Measurements from ENCODE around the gene MAD1L1. TPM values are rescaled to one million over a fixed set of nuclear protein-coding genes. Genes with fewer than 3 reads are reported as not detected.

The MAD1L1 gene
- total and polyA plus RNA-seq, 2 of the 8 experiments (the other 6 are each of a cell fraction or from before 2014, with no cell fraction given), result 40.4 to 44.6 TPM

GRCh38 chr7:1985936-1986335 lies 246.8 kb downstream of the MAD1L1 start:
- H3K9ac ChIP-seq (replicated peaks in 1 of 4; ENCODE audit: extremely low read depth in 1 of 4, low read depth in 3 of 4, low read length in 3 of 4), result no peak overlapping the region
- H3K23me2 ChIP-seq (ENCODE audit: low read depth, low read length), result no peaks in the 10 kb centered on the region; the same call in 1 of the 2 replicates
- H2AK5ac ChIP-seq (ENCODE audit: low read depth, low read length), result no peak overlapping the region
- H3K27ac ChIP-seq (ENCODE audit: low read depth, low read length), result no peak overlapping the region
- WGBS, 2 experiments (ENCODE audit: extremely low coverage in 1 of 2, insufficient coverage in 1 of 2, insufficient read length in 1 of 2, insufficient replicate concordance in 2 of 2, low coverage in 1 of 2, low lambda C conversion rate in 2 of 2, missing lambda C conversion rate in 1 of 2), result 85% methylated on average over 9 of the region's 9 CpGs; no CpG with 5 or more reads in 1 of the 2 experiments
- H3K23ac ChIP-seq (ENCODE audit: insufficient read length), result no peak overlapping the region
- DNase-seq (ENCODE audit: low read depth in 1 of 2, low spot score in 2 of 2), result no peak
- H3K4me3 ChIP-seq (ENCODE audit: extremely low read depth in 1 of 4, insufficient read depth in 2 of 4, low read depth in 3 of 4, low read length in 4 of 4), result no peak overlapping the region
- H3K9me3 ChIP-seq (ENCODE audit: insufficient read depth in 2 of 2, low read depth in 1 of 2, low read length in 1 of 2), result no peaks in the 10 kb centered on the region
- TF ChIP-seq EGR1 (IDR thresholded peaks at IDR 0.05; ENCODE audit: borderline replicate concordance, low read depth, low read length) (no peak), CTCF (IDR thresholded peaks at IDR 0.05; ENCODE audit: control extremely low read depth in 1 of 3, insufficient read depth in 1 of 3, low read depth in 1 of 3, low read length in 3 of 3) (no peak), CBX8 (IDR thresholded peaks at IDR 0.05; ENCODE audit: borderline replicate concordance, low read depth, low read length) (no peak), CHD1 (IDR thresholded peaks at IDR 0.05; ENCODE audit: low read depth, low read length) (no peak), YY1 (IDR thresholded peaks at IDR 0.05; ENCODE audit: low read depth, low read length) (no peak)
- H3K14ac ChIP-seq (ENCODE audit: insufficient read length), result no peak overlapping the region
- no peaks in the 10 kb centered on the region for H3K36me3 ChIP-seq (ENCODE audit: control insufficient read depth in 2 of 4, insufficient read depth in 4 of 4, low read length in 3 of 4)
- no peak overlapping the region for H3K4me2 ChIP-seq (ENCODE audit: insufficient read depth in 1 of 2, low read depth in 2 of 2, low read length in 2 of 2)
- H4K91ac ChIP-seq (replicated peaks; ENCODE audit: insufficient read length, low read length), result no peak overlapping the region
- no peak overlapping the region for H3K56ac ChIP-seq (replicated peaks; ENCODE audit: insufficient read length, low read depth, low read length)
- H4K20me1 ChIP-seq (replicated peaks in 1 of 2; ENCODE audit: control insufficient read depth in 1 of 2, insufficient read depth in 2 of 2, low read length in 2 of 2), result no peaks in the 10 kb centered on the region
- H3K79me2 ChIP-seq (ENCODE audit: control insufficient read depth in 1 of 2, insufficient read depth in 2 of 2, low read length in 2 of 2), result no peaks in the 10 kb centered on the region
- no peak overlapping the region for H2BK12ac ChIP-seq (ENCODE audit: low read depth, low read length)
- H3K4me1 ChIP-seq (replicated peaks in 1 of 4; ENCODE audit: control insufficient read depth in 3 of 4, insufficient read depth in 4 of 4, low read length in 3 of 4), result no peaks in the 10 kb centered on the region; a peak in 1 of 7 replicates
- no peak overlapping the region for H3K4ac ChIP-seq (replicated peaks; ENCODE audit: insufficient read length, low read depth, low read length)
- no peak overlapping the region for H3K18ac ChIP-seq (ENCODE audit: extremely low read depth, low read length)
- FAIRE-seq, result no peak
- no peak overlapping the region for H2AFZ ChIP-seq (ENCODE audit: low read length)
- no peaks in the 10 kb centered on the region for H3K27me3 ChIP-seq (replicated peaks in 1 of 4; ENCODE audit: control insufficient read depth in 3 of 4, extremely low read depth in 1 of 4, insufficient read depth in 3 of 4, low read length in 3 of 4)
- H2BK5ac ChIP-seq (ENCODE audit: low read depth, low read length), result no peak overlapping the region
- no peak overlapping the region for H4K5ac ChIP-seq (ENCODE audit: insufficient read length, low read depth, low read length)
- no peaks in the 10 kb centered on the region; the same call in 1 of the 2 replicates for H3K79me1 ChIP-seq (ENCODE audit: low read depth, low read length)
- no peak overlapping the region for H4K8ac ChIP-seq (ENCODE audit: extremely low read depth, insufficient read depth, low read length)
- H2BK120ac ChIP-seq (replicated peaks; ENCODE audit: low read depth, low read length), result no peak overlapping the region
- ChIA-PET CTCF (ENCODE audit: partially characterized antibody) (no interaction called here), POLR2A (ENCODE audit: partially characterized antibody) (no interaction called here)
- no peak overlapping the region for H2BK15ac ChIP-seq (ENCODE audit: low read length)
- H2BK20ac ChIP-seq (ENCODE audit: low read length), result no peak overlapping the region
